ENCODE data around the gene TCF7L1. TPM values are rescaled to one million over a fixed set of nuclear protein-coding genes. Genes with fewer than 3 reads are reported as not detected.

TCF7L1 gene
- total RNA-seq, 1 donor, result not detected

DNA sequence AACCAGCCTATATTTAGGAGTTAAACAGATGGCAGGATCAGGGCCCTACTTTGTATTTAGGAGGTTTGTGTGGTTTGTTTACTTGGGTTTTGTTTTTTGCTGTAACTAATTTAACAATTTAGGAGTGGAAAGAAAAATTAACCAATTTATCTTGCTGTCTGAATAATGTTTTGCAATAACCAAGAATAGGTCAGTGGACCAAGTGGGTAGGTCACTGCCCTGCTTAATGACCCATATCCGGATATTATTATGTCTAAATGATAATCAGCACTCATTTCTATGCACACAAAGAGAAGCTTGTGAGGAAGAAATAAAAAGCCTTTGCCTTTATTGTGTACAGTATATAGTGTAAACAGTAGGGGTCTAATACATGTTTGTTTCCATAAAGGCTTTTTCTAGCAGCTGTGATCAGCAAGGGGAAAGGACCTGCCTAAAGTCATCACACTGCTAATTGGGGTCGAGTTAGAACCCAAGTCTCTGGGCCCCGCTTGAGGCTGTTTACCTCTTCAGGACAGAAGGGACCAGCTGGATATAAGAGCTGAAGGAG lies 118.0 kb downstream of the TCF7L1 start:
- no peaks in the 10 kb centered on the region for H3K9me3 ChIP-seq (ENCODE audit: low read depth, low read length)
- no peaks in the 10 kb centered on the region for H3K4me1 ChIP-seq (ENCODE audit: insufficient read depth, low read length)
- H3K27me3 ChIP-seq (ENCODE audit: insufficient read depth, low read length), result no peaks in the 10 kb centered on the region
- H3K4me3 ChIP-seq (ENCODE audit: low read length), result no peak overlapping the region

GRCh38 chr2:85253890-85254289 lies 120.7 kb downstream of the TCF7L1 start:
- H3K9me3 ChIP-seq (ENCODE audit: low read depth, low read length), result no peaks in the 10 kb centered on the region
- H3K4me1 ChIP-seq (ENCODE audit: insufficient read depth, low read length), result no peaks in the 10 kb centered on the region
- H3K4me3 ChIP-seq (ENCODE audit: low read length), result no peak overlapping the region
- H3K27me3 ChIP-seq (ENCODE audit: insufficient read depth, low read length), result no peaks in the 10 kb centered on the region

DNA sequence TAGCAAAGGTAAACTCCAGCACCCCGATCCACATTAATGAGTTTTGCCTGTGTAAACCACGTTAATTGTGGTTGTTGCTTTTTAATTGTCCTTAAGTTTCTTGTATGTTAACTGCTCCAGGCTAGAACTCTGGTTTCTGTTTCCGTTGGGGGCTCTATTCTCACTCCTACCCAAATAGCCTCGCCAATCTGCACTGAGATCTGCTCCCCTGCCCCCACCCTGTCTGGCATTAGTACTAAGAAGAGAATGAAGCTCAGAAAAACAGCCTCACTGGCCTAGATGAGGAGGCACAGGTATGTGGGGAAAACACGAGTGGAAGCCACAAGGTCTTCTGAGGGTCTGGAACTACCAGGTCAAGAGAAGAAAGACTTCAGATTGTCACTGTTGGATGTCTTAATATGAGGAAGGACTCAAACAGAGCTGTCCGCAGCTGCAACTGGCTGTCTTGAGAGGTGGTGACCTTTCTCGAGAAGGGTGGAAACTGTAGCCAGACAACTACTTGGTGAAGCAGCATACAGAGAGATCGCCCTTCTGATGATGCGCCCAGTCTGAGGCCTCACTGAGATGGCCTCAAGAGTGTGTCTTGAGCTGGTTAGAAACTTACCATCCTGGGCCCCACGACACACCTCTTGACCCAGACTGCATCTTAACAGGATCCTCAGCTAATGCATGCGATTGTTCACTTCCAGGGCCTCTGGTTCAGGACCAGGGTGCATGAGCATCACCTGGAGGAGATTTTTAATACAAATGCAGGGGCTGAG lies 121.5 kb downstream of the TCF7L1 start:
- no peaks in the 10 kb centered on the region for H3K4me1 ChIP-seq (ENCODE audit: insufficient read depth, low read length)
- H3K27me3 ChIP-seq (ENCODE audit: insufficient read depth, low read length), result no peaks in the 10 kb centered on the region
- H3K4me3 ChIP-seq (ENCODE audit: low read length), result no peak overlapping the region
- H3K9me3 ChIP-seq (ENCODE audit: low read depth, low read length), result no peaks in the 10 kb centered on the region

- Histone ChIP-seq H3K27me3 (ENCODE audit: insufficient read depth, low read length) (no peaks in the 10 kb centered on the region), H3K4me3 (ENCODE audit: low read length) (no peak overlapping the region)
Observed at GRCh38 chr2:85255456-85255812, 122.2 kb downstream of the TCF7L1 start.

GRCh38 chr2:85255813-85256594 lies 122.8 kb downstream of the TCF7L1 start:
- H3K9me3 ChIP-seq (ENCODE audit: low read depth, low read length), result no peaks in the 10 kb centered on the region
- H3K4me3 ChIP-seq (ENCODE audit: low read length), result no peak overlapping the region
- H3K4me1 ChIP-seq (ENCODE audit: insufficient read depth, low read length), result no peaks in the 10 kb centered on the region
- H3K27me3 ChIP-seq (ENCODE audit: insufficient read depth, low read length), result no peaks in the 10 kb centered on the region

More at GRCh38 chr2:85255456-85255812, 122.2 kb downstream of the TCF7L1 start:
- no peaks in the 10 kb centered on the region for H3K9me3 ChIP-seq (ENCODE audit: low read depth, low read length)
- H3K4me1 ChIP-seq (ENCODE audit: insufficient read depth, low read length), result no peaks in the 10 kb centered on the region

- H3K4me3 ChIP-seq (ENCODE audit: low read length), result no peak overlapping the region
- no peaks in the 10 kb centered on the region for H3K4me1 ChIP-seq (ENCODE audit: insufficient read depth, low read length)
- no peaks in the 10 kb centered on the region for H3K27me3 ChIP-seq (ENCODE audit: insufficient read depth, low read length)
- no peaks in the 10 kb centered on the region for H3K9me3 ChIP-seq (ENCODE audit: low read depth, low read length)
Observed at GRCh38 chr2:85257359-85257969, 124.3 kb downstream of the TCF7L1 start.

GRCh38 chr2:85257970-85258605 lies 124.9 kb downstream of the TCF7L1 start:
- Histone ChIP-seq H3K9me3 (ENCODE audit: low read depth, low read length) (no peaks in the 10 kb centered on the region), H3K27me3 (ENCODE audit: insufficient read depth, low read length) (no peaks in the 10 kb centered on the region), H3K4me1 (ENCODE audit: insufficient read depth, low read length) (no peaks in the 10 kb centered on the region), H3K4me3 (ENCODE audit: low read length) (no peak overlapping the region)

DNA sequence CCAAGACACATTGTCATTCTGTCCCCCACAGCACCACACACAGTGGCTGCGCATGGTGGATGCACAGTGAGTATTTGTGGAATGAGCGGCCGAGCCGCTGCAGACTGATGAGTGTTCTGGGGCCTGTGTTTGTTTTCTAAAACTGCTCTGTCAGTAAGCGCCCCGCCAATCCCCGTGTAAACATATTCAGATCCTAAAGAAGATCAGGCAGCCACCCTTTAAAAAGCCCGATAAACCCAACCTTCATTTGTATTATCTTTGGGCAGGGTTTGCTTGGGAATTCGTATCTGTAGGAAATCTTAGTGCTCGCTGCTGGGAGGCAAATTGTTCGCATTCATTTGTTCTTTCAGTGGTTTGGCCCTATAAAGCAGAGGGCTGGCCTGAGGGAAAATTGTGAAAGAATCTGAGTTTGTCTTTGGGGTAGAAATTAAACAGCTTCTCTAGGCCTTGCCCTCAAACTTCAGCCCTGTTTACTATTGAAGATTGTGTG lies 126.0 kb downstream of the TCF7L1 start:
- Histone ChIP-seq H3K4me3 (ENCODE audit: low read length) (no peak overlapping the region), H3K4me1 (ENCODE audit: insufficient read depth, low read length) (no peaks in the 10 kb centered on the region), H3K27me3 (ENCODE audit: insufficient read depth, low read length) (no peaks in the 10 kb centered on the region)

GRCh38 chr2:85259879-85260278 lies 126.7 kb downstream of the TCF7L1 start:
- Histone ChIP-seq H3K27me3 (ENCODE audit: insufficient read depth, low read length) (no peaks in the 10 kb centered on the region), H3K4me1 (ENCODE audit: insufficient read depth, low read length) (no peaks in the 10 kb centered on the region), H3K4me3 (ENCODE audit: low read length) (no peak overlapping the region), H3K9me3 (ENCODE audit: low read depth, low read length) (no peaks in the 10 kb centered on the region)

More for the DNA sequence above, 126.0 kb downstream of the TCF7L1 start:
- H3K9me3 ChIP-seq (ENCODE audit: low read depth, low read length), result no peaks in the 10 kb centered on the region

DNA sequence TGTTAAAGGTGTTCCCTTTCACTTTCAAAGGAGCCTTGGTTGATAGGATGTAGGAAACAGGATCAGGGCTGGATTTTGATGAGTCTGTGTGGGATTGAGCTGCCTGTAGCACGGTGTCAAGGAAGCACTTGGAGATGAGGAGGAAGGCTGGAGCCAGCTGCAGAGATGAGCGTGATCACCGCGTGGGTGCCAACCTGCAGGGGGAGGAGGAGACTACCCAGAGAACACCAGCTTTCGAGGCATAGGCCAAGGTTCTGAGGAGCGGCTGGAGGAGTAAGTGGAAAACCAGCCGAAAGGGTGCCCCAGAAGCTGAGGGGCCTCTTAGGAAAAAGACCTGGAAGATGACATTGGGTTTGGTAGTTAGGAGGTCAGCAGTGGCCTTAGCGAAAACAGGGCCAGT lies 130.4 kb downstream of the TCF7L1 start:
- H3K4me1 ChIP-seq (ENCODE audit: insufficient read depth, low read length), result no peaks in the 10 kb centered on the region
- H3K4me3 ChIP-seq (ENCODE audit: low read length), result no peak overlapping the region
- no peaks in the 10 kb centered on the region for H3K27me3 ChIP-seq (ENCODE audit: insufficient read depth, low read length)
- H3K9me3 ChIP-seq (ENCODE audit: low read depth, low read length), result no peaks in the 10 kb centered on the region

DNA sequence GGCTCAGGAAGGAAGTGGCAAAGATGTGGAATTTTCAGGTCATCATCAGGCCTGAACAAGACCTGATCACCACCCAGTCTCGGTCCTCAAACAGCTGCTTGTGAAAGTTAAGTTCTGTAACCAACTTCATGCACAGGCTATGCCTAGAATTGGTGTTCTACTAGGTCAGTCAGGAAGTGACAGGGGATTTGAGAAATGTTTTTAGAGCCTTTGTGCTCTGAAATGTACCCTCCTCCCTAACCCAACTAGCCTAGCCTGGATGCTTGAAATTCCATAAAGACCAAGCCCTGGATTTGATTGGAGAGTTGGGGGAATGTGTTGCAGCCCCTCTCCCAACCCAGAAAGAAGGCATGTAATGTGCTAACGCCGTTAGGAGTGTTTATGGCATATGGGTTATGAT lies 131.3 kb downstream of the TCF7L1 start:
- no peaks in the 10 kb centered on the region for H3K9me3 ChIP-seq (ENCODE audit: low read depth, low read length)
- no peaks in the 10 kb centered on the region for H3K27me3 ChIP-seq (ENCODE audit: insufficient read depth, low read length)
- H3K4me1 ChIP-seq (ENCODE audit: insufficient read depth, low read length), result no peaks in the 10 kb centered on the region
- no peak overlapping the region for H3K4me3 ChIP-seq (ENCODE audit: low read length)

- H3K27me3 ChIP-seq (ENCODE audit: insufficient read depth, low read length), result no peaks in the 10 kb centered on the region
- no peak overlapping the region for H3K4me3 ChIP-seq (ENCODE audit: low read length)
- H3K9me3 ChIP-seq (ENCODE audit: low read depth, low read length), result no peaks in the 10 kb centered on the region
- no peaks in the 10 kb centered on the region for H3K4me1 ChIP-seq (ENCODE audit: insufficient read depth, low read length)
Observed at GRCh38 chr2:85265304-85265703, 132.1 kb downstream of the TCF7L1 start.

- H3K9me3 ChIP-seq (ENCODE audit: low read depth, low read length), result no peaks in the 10 kb centered on the region
Observed at GRCh38 chr2:85266146-85267041, 133.2 kb downstream of the TCF7L1 start.

DNA sequence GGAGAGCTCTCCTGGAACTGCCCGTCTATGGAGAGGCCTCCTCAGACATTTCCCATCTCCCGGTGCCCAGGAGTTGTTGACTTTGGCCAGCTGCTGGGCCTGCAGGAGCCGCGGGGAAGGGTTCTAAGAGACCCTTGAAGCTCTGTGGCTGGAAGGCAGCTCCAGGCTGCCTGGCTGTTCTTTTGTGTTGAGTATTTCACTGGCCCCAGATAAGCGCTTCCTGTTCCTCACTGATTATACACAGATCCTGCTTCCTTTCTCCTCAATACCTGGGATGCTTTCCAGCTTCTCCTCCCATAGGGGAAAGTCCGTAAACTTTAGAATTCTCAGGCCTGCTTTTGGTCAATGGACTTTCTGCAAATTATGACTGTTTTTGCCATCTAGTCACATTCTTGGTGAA lies 136.8 kb downstream of the TCF7L1 start:
- Histone ChIP-seq H3K9me3 (ENCODE audit: low read depth, low read length) (no peaks in the 10 kb centered on the region), H3K27me3 (ENCODE audit: insufficient read depth, low read length) (no peaks in the 10 kb centered on the region), H3K4me3 (ENCODE audit: low read length) (no peak overlapping the region), H3K4me1 (ENCODE audit: insufficient read depth, low read length) (no peaks in the 10 kb centered on the region)

More at GRCh38 chr2:85266146-85267041, 133.2 kb downstream of the TCF7L1 start:
- no peak overlapping the region for H3K4me3 ChIP-seq (ENCODE audit: low read length)
- no peaks in the 10 kb centered on the region for H3K27me3 ChIP-seq (ENCODE audit: insufficient read depth, low read length)
- H3K4me1 ChIP-seq (ENCODE audit: insufficient read depth, low read length), result no peaks in the 10 kb centered on the region
